Measurements from ENCODE around the gene SCG5.

GRCh38 chr15:32668942-32669341, 27.4 kb downstream of the SCG5 start:
- TF ChIP-seq CTCF (IDR thresholded peaks at IDR 0.05; ENCODE audit: insufficient read depth, low read depth, low read length), result no peak
- TF ChIP-seq EZH2 (IDR thresholded peaks at IDR 0.05; ENCODE audit: insufficient read depth, low read length), result no peak

Data from astrocyte (in vitro differentiated cells and primary cell).